GM19468 (cell line): ENCODE data around the gene LMO3.

ENCODE experiments used
- ATAC-seq: cut with Tn5 transposase; IDR thresholded peaks from one replicate; pipeline ENCODE4 v1.9.1; 2021; ENCODE audit warnings: mild to moderate bottlenecking, moderate library complexity, moderate number of reproducible peaks; ENCODE audit not compliant: unreplicated experiment; ENCODE audit errors: extremely low read depth

Gene LMO3

DNA sequence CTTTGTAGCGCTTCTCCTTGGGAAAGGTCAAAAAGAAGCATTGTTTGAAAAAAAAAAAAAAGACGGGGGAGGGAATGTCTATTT lies at the start of gene LMO3:
TSS of gene LMO3 (minus strand) at position 46 of the 84 bp plus-strand sequence. CDS start 5,302 bp downstream, outside the sequence.
- ATAC-seq = no peak

DNA sequence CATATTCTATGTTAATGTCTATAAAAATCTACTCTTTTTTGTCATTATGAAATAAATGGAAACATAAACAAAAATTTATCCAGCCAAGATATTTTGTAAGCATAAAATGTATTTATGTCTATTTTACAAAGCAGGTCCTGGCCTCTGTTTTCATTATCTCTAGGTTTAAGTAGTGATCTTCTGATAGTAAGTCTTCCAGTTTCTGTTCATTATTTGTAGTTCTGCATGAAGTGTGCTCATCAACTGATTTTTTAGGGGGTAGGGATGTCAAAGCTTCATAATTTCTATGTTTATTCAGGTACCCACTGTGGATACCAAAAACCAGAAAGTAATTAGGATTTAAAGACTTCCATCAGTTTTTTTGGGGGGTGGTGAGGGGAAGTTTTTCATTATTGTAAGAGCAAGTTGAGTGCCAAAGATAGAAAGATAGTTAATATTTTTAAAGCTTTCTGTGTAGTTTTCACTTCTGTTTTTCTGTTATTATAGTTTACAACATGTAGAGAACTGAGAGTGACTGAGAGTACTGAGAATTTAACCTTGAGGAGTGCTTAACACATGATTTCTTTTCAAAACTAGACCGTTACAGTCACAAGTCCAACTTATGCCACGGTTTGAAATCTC lies 30.6 kb upstream of the LMO3 start:
- ATAC-seq = peak; percentile 74

DNA sequence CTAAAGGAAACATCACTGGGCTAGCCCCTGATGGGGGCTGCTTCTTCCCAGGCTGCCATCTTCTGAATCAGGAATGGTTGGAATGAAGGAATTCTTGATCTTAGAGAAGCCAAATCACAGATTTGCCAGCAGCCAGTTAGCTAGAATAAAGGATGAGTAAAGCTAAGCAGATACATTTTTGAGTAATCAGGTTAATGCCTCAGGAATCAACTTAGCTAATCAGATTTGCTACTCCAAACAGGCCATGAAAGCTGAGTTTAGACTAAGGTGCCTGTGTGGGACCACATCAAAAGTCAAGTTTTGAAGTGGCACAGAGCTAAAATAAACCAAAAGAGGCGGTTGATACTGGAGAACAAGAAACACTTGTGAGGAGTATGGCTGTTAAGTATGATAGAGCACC lies 28.8 kb upstream of the LMO3 start:
- no peak for ATAC-seq

DNA sequence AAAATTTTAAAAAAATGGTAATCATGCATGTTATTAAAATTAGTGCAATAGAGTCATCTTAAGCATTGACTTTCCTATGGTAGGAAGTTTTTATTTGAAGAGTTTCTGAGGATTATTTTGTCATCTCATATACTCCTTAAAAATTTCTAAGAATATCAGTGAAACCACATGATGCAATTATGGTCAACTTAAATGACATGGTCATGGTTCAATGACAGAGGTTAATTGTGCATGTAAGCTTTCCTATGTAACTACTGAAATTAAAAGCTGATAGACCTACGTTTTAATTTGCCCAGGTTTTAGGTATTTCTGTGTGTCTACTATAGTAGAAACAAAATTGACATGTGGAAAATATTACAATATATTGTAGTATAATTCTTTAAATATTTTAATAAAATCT lies 21.0 kb upstream of the LMO3 start:
- no peak for ATAC-seq

DNA sequence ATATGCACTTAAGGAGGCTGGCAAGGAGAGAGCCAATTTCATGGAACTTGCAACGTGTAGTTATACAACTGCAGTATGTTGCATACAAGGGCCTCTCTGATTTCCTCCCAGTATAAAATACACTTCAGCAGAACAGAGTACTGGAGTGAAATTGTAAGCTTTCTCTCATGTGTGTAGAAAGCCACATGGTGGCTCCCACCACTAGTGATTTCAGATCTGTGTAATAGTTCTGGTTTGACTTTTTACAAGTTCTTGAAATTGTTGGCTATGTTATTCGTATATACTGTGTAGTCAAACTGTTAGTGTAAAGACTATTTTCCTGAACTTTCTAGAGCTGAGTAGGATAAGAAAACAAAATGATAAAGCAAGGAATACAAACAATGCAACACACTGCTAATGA lies 16.4 kb upstream of the LMO3 start:
- ATAC-seq = peak; percentile 44

DNA sequence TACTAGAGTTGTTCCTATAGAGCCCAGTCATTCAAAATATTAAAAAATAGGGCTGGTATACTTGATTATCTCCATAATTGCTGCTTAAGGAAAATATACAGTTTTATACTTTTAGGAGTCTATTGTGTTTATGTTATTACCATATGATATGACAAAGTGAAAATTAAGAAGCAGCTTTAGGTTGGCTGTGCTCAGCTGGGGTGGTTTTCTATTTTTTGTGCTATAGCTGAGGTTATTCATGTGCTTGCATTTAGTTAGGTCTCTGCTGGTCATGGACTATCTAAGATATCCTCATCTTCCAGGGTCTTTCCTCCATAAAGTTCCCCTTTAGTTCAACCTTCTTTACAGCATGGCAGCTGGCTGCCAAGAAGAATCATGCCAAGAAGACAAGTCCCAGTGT lies 13.6 kb upstream of the LMO3 start:
- ATAC-seq = no peak

DNA sequence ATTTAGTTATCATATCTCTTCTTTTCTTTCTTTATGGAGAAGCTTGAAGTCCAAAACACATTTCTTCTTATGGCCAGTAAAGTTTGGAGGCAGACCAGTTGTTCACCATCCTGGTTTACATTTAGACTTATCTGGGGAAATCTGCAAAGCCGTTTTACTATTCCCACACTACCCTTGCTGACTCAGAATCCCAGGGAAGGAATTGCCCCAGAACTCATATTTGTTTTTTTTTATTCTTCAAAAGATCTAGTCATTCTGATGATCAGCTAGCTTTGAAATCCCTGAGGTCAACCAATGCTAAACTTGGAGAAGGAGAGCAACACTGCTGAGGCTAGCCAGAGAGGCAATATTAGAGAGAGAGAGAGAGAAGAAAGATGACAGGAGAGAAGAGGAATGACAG lies 12.3 kb upstream of the LMO3 start:
- no peak for ATAC-seq

DNA sequence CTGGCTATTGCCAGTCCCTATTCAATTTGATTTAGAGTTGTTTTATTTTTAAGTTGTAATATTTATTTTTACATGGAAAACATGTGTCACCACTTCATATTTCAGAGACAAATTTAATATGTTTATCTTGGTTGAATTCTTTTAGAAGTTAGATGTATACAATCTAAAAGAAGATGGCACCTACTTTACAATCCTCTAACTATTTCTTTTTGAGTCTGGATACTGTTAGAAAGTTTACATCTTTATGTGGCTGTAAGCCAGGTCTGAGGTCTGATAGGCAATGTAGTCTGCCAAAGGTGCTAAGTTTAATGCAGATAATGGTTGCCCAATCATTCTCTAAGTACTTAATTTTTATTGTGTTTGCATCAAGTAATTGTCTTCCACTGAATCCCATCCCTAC lies 7.2 kb upstream of the LMO3 start:
- ATAC-seq = no peak

DNA sequence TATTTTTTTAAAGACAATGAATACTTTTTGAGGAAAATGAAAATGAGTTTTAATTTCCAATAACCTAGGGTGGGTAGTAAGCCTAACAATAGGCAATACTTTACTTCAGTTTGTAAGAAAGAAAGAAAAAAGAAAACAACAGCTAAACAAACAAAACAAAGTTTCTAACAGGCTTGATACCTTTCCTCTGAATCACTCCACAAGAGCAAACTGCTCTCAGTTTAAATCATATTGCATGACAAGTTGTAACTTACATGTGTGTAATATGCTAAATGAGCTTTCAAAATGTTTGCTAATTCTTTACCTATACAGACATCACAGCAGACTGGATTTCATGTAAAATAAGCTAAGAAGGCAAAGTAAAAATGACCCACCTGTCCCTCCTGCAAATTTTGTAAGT lies 6.7 kb upstream of the LMO3 start:
- ATAC-seq = no peak

DNA sequence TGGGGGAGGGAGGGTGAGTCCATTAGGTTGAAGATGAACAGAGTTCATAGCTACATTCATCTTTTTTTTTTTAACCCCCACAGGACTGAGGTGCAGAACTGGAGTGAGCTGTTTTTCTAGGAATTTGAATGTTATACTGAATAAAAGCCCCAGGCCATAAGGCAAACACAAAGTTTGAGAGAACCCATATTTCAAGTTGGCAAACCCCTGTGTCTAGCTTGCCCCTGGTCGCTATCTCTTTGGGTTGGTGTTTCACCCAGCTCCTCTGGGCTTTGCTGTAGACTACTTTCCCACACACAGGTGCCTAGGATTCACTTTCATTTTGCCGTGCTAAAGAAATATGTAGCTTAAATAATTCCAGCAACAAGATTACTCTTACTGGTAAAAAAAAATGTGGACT lies 5.2 kb upstream of the LMO3 start:
- ATAC-seq = no peak

DNA sequence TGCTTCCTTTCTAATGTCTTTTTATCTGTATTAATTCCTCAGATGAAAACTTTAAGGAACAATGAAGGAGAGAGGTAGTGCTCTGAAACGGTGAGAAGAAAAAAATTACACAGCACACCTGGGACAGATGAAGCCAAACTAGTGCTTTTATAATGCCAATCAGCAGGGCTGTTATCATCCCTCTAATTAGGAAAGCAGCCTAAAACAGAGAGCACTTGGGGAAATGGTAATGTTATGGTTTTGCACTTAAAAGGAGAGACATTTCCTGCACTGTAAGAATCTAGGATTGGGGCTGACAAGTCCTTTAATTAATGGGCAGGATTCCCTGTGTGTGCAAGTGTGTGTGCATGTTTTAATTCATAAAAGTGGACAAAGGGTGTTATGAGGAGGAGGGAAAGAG lies 4.8 kb upstream of the LMO3 start:
- no peak for ATAC-seq

DNA sequence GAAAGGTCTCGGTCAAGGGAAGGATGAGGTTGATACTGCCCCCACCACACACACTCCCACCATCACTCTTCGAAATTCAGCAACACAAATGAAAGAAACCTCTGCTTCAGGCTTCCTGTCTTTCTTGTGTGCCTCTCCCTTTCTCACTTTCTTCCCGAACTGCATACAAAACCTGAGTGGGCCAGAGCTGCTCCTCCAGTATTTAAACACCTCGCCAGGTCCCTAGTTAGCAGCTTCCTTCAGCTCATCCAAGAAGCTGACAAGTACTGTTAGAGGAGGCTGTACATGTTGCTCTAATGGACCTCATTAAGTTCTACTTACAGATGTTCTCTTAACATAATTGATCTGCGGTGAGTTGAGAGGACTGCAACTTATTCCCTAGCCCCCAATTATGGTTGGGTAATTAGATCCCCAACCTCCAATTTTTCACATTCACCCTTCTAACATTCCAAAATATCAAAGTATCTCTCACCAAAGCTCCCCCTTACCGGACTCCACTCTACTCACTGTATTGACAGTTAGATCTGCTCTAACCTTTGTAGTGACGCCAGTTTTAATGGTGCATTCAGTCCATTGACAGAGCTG lies 4.1 kb upstream of the LMO3 start:
- no peak for ATAC-seq

DNA sequence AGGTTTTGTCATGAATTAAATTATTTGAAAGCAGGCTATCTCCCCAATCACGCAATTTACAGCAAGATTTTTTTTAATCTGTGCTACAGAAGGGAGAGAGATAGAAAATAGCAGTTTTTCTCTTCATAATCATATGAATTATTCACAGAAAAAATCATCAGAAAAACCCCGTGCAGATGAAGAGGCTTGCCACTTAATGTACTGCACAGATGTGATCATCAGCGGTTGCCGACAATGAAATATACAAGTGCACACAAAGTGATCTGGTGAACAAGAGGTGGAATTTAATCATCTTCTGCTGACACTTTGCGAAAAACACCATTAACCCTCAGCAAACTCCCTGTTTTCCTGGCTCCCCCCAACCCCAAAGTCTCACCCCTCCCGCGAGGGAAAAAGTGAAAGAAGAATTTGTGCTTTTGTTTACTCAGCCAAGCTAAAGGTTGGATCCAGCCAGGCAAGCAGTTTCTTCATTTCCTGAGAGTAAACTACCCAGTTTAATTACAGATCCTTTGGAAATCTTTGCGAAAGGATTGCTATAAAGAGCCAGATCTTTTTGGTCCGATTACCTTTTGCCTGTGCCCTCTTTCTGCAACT lies 3.1 kb upstream of the LMO3 start:
- no peak for ATAC-seq

DNA sequence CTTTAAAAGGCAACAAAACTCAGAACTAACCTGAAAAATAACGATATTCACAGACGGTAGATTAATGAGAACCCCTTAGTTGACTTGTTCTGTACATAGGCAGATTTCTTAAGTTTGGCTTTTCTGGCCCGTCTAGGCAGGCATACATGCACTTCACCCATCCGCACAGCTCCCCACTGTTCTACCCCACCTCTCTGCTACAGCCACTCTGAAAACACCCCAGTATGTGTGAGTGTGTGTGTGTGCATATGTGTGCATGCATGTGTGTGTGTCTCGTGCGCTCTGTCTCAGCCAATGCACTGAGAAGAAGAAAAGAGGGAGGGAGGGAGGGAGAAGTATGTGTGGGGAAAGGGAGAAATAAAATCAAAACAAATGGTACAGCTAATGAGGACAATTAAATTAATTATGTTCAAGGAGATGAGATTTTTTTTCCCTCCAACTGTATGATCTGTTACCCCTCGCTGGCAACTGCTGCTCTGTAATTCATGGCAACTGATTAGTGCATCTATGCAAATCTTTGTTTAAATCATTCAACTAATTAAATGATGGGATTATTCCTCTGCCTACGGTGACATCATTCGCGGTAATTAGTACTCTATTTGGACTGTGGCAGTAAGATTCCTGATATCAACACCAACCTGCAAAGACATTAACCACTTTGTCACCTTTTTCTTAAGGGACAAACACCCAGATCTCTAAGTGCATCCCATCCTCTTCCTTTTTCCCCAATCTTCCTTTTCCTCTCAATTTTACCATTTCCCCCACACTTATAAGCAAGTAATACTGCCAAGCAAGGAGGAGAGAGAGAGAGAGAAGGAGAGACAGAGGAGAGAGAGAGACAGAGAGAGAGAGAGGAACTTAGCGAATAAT lies 2.2 kb upstream of the LMO3 start:
- ATAC-seq = no peak

DNA sequence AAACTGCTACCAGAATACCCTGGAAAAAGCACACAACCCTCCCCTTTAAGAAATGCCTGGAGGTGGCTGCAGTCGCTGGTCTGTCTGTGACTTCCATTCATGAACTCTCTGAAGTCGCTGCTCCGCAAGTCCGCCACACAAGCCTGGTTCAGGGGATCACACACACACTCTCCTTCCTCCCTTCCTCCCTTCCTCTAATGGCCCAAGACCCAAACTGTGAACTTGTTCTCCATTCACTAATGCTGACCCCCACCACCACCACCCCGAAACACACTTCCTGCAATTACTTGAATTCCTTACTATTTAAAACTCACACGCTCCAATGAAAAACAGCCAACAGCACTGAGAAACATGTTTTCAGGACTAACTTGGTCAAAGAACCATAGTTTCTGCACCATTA lies 1.0 kb upstream of the LMO3 start:
- no peak for ATAC-seq

DNA sequence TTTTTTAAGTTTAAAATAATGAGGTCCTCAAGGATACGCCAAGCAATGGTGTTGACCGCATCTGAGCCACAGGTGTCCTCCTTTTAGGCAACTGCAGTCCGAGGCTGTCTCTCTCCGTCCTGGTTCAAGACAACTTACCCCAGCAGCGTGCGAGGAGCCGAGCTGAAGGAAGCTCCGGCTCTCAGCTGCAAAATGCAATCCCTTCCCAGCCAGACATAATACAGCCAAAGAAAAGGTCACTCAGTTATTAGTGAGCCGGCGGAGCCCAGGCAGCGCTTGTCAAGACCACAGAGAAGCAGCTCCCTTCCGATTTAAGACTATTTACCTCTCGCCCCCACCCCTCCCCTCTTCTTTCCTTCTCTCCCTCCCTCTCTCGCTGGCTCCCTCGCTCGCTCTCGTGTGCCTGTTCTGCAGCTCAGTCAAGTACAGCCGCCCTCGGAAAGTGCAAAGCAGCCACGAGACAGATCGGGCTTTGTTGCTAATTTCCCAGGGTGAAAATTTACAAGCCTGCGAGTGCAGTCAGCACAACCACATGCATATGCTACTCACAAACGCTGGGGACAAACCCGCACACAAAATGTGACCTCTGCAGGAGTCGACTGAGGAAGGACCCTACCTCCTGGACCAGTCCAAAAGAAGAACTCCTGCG lies 363 bp upstream of the LMO3 start:
- ATAC-seq = no peak

DNA sequence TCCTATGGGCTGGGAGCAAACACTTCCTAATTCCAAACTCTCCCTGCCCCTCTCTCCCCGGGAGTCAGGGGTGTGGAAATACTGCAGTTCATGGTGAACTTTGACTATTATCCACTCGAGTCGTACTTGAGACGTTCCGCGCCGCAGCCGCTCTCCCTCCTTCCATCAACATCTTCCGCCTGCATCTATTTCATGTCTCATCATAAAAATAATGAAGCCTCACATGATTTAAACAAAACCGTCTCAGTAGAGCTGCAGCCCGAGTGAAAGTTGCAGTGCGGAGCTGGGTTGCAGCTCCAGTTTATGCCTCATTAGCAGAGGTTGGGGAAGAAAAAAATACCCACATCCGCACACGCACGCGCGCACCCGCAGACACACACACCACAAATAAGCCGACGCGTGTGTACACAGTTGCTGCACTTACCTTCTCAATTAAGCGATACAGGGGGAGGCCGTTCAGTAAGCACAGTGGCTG lies 283 bp downstream of the LMO3 start:
- ATAC-seq = no peak

DNA sequence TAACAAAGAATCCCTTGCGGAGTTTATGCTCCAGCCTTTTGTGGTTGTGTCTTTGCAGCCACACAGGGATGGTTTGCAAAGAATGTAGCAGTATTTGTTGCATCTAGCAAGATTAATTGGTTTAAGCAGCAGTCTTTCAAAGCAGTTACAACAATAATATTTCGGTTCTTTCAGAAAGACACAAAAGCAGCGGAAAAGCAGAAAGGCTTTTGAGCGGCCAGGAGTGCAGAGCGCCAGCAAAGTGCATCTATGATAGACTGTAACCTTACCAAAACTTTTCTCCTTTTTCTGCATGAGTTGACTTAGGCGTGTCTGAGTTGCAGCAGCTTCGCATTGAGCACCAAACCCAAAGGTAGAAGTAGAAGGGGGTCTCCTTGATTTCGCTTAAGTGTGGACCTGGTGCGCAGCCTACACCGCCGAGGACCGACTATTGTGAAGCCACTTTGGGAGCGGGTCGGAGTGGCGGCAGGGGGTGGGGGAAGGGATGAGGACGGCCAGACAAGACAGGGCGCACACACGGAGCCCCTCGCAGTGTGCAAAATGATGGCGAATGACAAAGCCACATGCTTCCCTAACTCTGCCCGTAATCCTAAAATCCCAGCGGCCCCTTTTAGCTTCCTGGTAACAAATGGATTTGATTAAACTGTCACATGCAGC lies 1.2 kb downstream of the LMO3 start:
- ATAC-seq = no peak

DNA sequence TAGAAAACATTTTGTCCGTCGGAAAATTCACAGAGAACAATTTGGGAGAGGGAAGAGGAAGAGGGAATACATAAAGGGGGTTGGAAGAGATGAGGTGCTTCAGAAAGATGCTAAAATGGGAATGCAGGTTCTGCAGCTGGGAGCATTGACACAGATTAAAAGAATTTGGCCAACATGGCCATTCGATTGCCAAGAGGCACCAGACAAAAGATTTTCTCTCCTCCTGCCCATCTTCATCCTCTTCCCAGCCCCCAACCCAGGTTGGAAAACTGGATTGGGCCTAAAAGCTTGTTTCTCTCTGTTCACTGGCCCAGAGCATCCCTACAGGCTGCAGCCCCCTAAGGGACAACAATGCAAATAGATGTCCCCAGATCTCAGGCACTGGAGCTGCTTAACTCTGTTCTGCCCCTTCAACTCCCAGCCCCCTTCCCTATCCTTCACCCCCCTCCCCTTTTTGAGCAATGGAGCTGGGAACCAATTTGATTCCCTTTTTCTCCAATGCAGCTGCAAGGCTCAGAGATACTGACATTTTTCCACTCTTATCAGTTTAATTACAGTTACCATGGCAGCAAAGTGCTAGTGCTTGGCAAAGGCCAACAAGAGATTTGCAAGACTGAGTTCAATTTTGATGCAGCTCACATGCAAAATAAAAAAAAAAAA lies 1.9 kb downstream of the LMO3 start:
- ATAC-seq = no peak

DNA sequence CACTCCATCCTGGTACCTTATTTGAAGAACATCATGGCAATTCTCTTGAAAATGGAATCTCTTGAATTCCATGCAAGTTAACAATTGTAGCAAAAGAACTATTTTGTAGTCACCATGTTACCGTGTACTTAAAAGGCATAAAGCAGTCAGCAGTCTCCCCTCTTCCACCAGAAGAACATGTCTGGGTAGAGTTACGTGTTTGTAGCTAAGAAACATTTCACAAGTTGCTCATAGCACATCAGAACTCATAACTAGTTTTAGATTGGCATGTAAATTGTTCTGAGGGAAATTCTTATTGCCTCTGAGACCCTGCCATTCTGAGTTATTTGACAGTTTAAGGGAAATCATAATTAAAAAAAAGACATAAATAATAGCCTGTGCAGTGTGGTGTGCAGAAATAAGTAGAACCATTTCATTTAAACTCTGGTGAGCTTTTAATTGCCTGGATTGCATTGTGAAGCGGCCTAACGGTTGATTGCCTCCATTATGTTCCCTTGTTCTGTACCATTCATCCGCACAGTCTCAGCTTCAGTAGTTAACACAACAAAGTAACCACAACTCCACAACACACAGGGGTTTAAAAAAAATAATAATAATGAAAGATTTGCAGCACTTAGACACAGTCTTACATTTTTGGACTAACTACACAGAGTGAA lies 2.6 kb downstream of the LMO3 start:
- ATAC-seq = no peak
